Progenitor cell of endocrine pancreas (in vitro differentiated cells): ENCODE measurements around the gene SRRM5. TPM values are rescaled to one million over a fixed set of nuclear protein-coding genes. Genes with fewer than 3 reads are reported as not detected.

ENCODE experiments used
- DNase-seq: peaks from one replicate; pipeline ENCODE4 v3.0.0; 2021; ENCODE audit warnings: low spot score; ENCODE audit not compliant: unreplicated experiment
- H3K27ac Mint-ChIP-seq: 2 replicates; pipeline ENCODE4 v1.8.0; 2021; ENCODE audit warnings: mild to moderate bottlenecking, moderate library complexity, mixed read lengths
- H3K27me3 Mint-ChIP-seq: 2 replicates; pipeline ENCODE4 v1.8.0; 2021; ENCODE audit warnings: mixed read lengths
- H3K36me3 Mint-ChIP-seq: 2 replicates; pipeline ENCODE4 v1.8.0; 2022; ENCODE audit warnings: mixed read lengths; ENCODE audit not compliant: insufficient read depth
- H3K4me1 Mint-ChIP-seq: 2 replicates; pipeline ENCODE4 v1.8.0; 2021; ENCODE audit warnings: low read depth, mixed read lengths
- H3K4me3 Mint-ChIP-seq: 2 replicates; pipeline ENCODE4 v1.8.0; 2021; ENCODE audit warnings: low read depth, mild to moderate bottlenecking, moderate library complexity, mixed read lengths
- H3K9me3 Mint-ChIP-seq: 2 replicates; pipeline ENCODE4 v1.8.0; 2021; ENCODE audit warnings: low read depth, mixed read lengths
- long read RNA-seq: library from polyadenylated mRNA; unstranded; transcript quantifications from one replicate; pipeline ENCODE4 v2.0.0, GENCODE V29; 2020
- total RNA-seq: library from RNA; stranded (reverse); gene quantifications from 2 replicates; pipeline ENCODE4 v1.2.1, GENCODE V29; 2021
- TF ChIP-seq, protein P1 (sequence below): fragments of 200-600 bp; sonication (generic); IDR thresholded peaks from one replicate; pipeline ENCODE4 v1.5.0; 2021; ENCODE audit warnings: antibody characterized with exemption, mild to moderate bottlenecking; ENCODE audit not compliant: unreplicated experiment

SRRM5 gene, protein sequence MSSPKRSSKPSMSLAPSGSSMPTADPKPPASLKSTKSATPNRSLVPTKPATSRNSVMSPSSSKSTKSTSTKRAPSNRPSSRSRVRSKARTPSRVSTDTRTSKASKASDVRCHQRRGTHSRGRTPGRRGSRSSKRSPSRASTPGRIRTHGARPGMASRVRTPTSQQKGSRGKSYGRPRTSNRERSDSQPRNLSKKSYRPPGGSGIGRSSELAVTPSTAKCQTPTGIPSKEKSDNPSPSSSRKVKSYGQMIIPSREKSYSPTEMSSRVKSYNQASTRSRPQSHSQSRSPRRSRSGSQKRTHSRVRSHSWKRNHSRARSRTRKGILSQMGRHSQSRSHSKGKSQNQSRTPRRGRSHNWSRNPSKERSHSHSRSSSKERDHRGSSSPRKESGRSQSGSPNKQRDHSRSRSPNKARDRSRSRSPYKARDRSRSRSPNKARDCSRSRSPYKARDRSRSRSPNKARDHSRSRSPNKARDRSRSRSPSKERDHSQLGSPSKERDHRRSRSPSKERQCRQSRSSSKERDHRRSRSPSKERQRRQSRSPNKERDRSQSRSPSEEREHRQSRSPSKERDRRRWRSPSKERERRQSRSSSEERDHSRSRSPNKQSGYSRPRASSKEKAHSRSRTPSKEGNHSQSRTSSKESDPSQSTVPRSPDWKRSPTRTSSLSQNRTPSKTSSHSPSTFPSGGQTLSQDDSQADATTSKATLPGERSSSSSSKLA
- total RNA-seq, result 0.64 and 0.79 TPM in 2 replicates
- long read RNA-seq, partial matches to known transcripts, result 0 of 1 reads
- long read RNA-seq, other reads (novel, unspliced or antisense), result 0 of 1 reads

DNA sequence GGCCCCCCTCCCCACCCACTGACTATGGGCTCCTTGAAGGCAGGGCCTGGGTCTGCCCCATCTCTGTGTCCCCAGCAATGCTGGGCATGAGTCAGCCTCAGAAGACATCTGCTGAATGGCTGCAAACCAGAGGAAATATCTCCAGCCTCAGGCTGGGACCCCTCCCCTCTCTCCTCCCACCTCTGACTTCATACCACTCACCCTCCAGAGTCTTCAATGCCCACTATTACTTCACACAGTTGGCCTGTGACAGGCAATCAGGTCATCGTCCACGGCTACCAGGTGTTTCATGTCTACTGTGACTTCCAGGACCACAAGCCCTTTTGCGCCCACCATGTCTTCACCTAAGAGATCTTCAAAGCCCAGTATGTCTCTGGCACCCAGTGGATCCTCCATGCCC is at the start of gene SRRM5:
SRRM5 (plus strand) TSS at position 301 of the 400 bp plus-strand sequence; CDS start at position 335, 34 bp downstream.
- Mint-ChIP-seq H3K9me3 (no peaks in the 10 kb centered on the region), H3K4me3 (no peak within 1 kb of the TSS), H3K27me3 (no peaks in the 10 kb centered on the region), H3K4me1 (no peaks in the 10 kb centered on the region), H3K36me3 (peaks cover 23% of the 10 kb centered on the region), H3K27ac (peak within 1 kb of the TSS; percentile 90)
- no peak for DNase-seq
- TF ChIP-seq, protein P1, sequence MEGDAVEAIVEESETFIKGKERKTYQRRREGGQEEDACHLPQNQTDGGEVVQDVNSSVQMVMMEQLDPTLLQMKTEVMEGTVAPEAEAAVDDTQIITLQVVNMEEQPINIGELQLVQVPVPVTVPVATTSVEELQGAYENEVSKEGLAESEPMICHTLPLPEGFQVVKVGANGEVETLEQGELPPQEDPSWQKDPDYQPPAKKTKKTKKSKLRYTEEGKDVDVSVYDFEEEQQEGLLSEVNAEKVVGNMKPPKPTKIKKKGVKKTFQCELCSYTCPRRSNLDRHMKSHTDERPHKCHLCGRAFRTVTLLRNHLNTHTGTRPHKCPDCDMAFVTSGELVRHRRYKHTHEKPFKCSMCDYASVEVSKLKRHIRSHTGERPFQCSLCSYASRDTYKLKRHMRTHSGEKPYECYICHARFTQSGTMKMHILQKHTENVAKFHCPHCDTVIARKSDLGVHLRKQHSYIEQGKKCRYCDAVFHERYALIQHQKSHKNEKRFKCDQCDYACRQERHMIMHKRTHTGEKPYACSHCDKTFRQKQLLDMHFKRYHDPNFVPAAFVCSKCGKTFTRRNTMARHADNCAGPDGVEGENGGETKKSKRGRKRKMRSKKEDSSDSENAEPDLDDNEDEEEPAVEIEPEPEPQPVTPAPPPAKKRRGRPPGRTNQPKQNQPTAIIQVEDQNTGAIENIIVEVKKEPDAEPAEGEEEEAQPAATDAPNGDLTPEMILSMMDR, result no peak

DNA sequence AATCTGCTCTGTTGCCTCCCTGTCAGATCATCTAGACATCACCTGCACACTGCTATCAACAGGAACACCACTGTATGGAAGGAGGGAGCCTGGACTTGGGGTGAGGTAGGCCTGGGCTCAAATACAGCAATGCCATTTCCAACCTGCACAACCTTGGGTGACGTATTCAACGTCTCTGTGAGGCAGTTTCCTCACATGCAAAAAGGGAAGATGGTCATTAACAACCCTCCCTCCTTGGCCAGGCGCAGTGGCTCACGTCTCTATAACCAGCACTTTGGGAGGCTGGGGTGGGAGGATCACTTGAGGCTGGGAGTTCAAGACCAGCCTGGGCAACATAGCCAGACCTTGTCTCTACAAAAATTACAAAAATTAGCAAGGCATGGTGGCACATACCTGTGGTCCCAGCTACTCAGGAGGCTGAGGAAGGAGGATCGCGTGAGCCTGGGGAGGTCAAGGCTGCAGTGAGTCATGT is 49.6 kb upstream of the SRRM5 start:
- peaks cover 19% of the 10 kb centered on the region for H3K36me3 Mint-ChIP-seq
- no peaks in the 10 kb centered on the region for H3K9me3 Mint-ChIP-seq
- H3K4me1 Mint-ChIP-seq, result no peaks in the 10 kb centered on the region
- TF ChIP-seq, protein P1, result no peak
- no peak overlapping the region for H3K4me3 Mint-ChIP-seq
- H3K27me3 Mint-ChIP-seq, result no peaks in the 10 kb centered on the region
- DNase-seq, result no peak
- H3K27ac Mint-ChIP-seq, result no peak overlapping the region

DNA sequence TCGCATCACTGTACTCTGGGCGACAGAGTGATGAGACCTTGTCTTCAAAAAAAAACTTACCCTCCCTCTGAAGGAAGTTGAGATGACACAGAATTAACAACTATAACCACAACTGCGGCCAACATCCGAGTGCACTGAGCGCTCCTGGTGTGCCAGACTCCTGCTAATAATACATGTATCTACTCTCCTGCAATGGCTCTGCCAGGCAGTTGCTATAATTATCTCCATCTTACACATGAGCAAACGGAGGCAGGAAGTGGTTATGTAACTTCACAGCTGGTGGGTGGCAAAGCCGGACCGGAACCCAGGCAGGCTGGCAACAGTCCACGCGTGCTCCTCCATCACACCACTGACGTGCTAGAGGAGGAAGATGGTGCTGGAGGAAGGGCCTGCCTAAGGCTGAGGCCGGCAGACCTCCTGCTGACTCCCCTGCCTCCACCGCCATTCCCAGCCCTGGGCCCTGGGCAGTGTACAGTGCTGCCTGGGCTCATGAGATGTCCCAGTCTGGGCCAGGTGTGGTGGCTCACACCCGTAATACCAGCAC is 49.1 kb upstream of the SRRM5 start:
- DNase-seq, result no peak
- peaks cover 19% of the 10 kb centered on the region for H3K36me3 Mint-ChIP-seq
- no peaks in the 10 kb centered on the region for H3K27me3 Mint-ChIP-seq
- no peaks in the 10 kb centered on the region for H3K4me1 Mint-ChIP-seq
- no peak overlapping the region for H3K27ac Mint-ChIP-seq
- H3K4me3 Mint-ChIP-seq, result no peak overlapping the region
- H3K9me3 Mint-ChIP-seq, result no peaks in the 10 kb centered on the region
- TF ChIP-seq, protein P1, result no peak

DNA sequence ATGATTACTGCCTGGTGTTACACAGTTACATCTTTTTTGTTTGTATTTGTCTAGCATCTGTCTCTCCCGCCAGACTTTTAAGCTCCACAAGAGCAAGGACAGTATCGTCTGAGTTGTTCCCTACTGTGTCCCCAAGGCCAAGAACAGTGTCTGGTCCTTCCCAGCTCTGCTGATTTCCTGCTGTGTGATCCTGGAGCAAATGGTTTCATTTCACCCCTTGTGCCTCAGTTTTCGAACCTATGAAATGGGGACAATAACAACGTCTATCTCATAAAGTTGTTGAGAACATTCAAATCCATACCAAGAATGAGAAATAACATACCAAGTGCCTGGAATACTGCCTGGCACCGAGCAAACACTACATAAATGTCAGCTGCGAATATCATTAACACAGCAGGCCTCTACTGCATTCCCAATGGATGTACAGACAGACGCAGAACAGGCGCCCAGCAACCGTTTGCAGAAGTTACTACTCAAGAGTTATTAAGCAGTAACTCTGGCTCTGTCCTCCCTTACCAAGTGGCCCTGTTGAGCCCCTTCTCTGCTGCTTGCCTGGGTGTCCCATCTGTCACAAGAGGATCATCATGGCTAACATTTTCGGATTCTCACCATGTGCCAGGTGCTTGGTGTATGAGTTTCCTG is 48.0 kb upstream of the SRRM5 start:
- no peaks in the 10 kb centered on the region for H3K4me1 Mint-ChIP-seq
- no peak for DNase-seq
- TF ChIP-seq, protein P1, result no peak
- H3K27ac Mint-ChIP-seq, result no peak overlapping the region
- H3K4me3 Mint-ChIP-seq, result no peak overlapping the region
- H3K9me3 Mint-ChIP-seq, result no peaks in the 10 kb centered on the region
- H3K36me3 Mint-ChIP-seq, result peaks cover 19% of the 10 kb centered on the region
- no peaks in the 10 kb centered on the region for H3K27me3 Mint-ChIP-seq

DNA sequence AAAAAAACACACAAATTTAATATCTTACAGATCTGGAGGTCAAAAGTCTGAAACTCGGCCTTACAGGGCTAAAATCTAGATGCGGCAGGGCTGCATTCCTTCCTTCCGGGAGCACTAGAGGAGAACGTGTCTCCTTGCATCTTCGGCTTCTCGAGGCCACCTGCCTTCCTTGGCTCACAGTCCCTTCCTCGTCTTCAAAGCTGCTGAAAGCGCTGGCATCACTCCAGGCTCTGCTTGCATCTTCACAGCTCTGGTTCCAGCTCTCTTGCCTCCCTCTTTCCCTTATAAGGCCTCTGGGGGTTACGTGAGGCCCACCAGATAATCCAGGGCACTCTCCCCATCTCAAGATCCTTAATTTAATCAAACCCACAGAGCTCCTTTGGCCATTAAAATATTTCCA is 47.1 kb upstream of the SRRM5 start:
- H3K36me3 Mint-ChIP-seq, result peaks cover 19% of the 10 kb centered on the region
- H3K4me1 Mint-ChIP-seq, result no peaks in the 10 kb centered on the region
- H3K9me3 Mint-ChIP-seq, result no peaks in the 10 kb centered on the region
- no peaks in the 10 kb centered on the region for H3K27me3 Mint-ChIP-seq
- DNase-seq, result no peak
- TF ChIP-seq, protein P1, result no peak
- no peak overlapping the region for H3K4me3 Mint-ChIP-seq
- no peak overlapping the region for H3K27ac Mint-ChIP-seq
